ENCODE results near the gene FRAT2. TPM values are rescaled to one million over a fixed set of nuclear protein-coding genes. Genes with fewer than 3 reads are reported as not detected.

Gene FRAT2
- total RNA-seq, 1 experiment from 2014 or later, result 16.7 TPM

DNA sequence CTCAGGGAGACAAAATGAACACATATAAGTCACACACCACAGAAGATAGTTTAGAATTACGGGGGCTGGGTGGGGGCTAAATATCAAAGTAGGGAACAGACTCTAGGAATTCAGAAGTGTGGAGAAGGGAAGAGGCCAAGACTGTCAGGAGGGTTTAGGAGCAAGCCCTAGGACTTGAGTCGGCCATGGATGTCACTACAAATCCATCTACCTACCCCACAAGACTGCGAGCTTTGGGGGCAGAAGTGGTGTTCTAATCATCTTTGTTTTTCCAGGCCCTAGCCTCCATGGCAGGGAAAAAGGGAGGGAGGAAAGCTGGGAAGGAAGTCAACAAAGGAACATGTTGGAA lies 36.3 kb downstream of the FRAT2 start:
- ATAC-seq (no peak), DNase-seq (ENCODE audit: low read depth, low spot score) (no peak)
- H3K27ac ChIP-seq (ENCODE audit: low read length), result peak overlapping the region; percentile 18; the same call in 1 of the 2 replicates
- BruUV-seq (replicated peaks), result no TSS peak
- intact Hi-C loops (cut with micrococcal nuclease; ENCODE audit: unreplicated experiment) (no loop called here), in situ Hi-C loops (cut with HindIII; ENCODE audit: low pct_unique_long_range_greater_than_20kb, low sequenced_read_pairs) (no loop called here)
- H3K4me1 ChIP-seq (ENCODE audit: control insufficient read depth, insufficient read depth, low read length), result peaks cover 8% of the 10 kb centered on the region; the same call in 1 of the 2 replicates
- H3K36me3 ChIP-seq (ENCODE audit: control insufficient read depth, insufficient read depth, low read length), result no peaks in the 10 kb centered on the region
- CTCF ChIA-PET, result interaction anchor here (0.9 kb wide), 1 partner anchor 10 kb away, joined by 3 read pairs; no protein-coding TSS in a partner anchor
- H3K4me3 ChIP-seq (ENCODE audit: low read depth in 2 of 2, low read length in 2 of 2), result no peak overlapping the region
- H3K9me3 ChIP-seq (ENCODE audit: control insufficient read depth, insufficient read depth, low read depth, low read length), result no peaks in the 10 kb centered on the region
- POLR2A ChIA-PET, result no interaction called here
- TF ChIP-seq, protein P1, sequence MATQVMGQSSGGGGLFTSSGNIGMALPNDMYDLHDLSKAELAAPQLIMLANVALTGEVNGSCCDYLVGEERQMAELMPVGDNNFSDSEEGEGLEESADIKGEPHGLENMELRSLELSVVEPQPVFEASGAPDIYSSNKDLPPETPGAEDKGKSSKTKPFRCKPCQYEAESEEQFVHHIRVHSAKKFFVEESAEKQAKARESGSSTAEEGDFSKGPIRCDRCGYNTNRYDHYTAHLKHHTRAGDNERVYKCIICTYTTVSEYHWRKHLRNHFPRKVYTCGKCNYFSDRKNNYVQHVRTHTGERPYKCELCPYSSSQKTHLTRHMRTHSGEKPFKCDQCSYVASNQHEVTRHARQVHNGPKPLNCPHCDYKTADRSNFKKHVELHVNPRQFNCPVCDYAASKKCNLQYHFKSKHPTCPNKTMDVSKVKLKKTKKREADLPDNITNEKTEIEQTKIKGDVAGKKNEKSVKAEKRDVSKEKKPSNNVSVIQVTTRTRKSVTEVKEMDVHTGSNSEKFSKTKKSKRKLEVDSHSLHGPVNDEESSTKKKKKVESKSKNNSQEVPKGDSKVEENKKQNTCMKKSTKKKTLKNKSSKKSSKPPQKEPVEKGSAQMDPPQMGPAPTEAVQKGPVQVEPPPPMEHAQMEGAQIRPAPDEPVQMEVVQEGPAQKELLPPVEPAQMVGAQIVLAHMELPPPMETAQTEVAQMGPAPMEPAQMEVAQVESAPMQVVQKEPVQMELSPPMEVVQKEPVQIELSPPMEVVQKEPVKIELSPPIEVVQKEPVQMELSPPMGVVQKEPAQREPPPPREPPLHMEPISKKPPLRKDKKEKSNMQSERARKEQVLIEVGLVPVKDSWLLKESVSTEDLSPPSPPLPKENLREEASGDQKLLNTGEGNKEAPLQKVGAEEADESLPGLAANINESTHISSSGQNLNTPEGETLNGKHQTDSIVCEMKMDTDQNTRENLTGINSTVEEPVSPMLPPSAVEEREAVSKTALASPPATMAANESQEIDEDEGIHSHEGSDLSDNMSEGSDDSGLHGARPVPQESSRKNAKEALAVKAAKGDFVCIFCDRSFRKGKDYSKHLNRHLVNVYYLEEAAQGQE (IDR thresholded peaks at IDR 0.05; ENCODE audit: insufficient read depth in 1 of 2, low read depth in 2 of 2, low read length in 1 of 2), result no peak
- no peak for TF ChIP-seq TCF7L2 (IDR thresholded peaks at IDR 0.05; ENCODE audit: low read depth, low read length)
- TF ChIP-seq, protein P2, sequence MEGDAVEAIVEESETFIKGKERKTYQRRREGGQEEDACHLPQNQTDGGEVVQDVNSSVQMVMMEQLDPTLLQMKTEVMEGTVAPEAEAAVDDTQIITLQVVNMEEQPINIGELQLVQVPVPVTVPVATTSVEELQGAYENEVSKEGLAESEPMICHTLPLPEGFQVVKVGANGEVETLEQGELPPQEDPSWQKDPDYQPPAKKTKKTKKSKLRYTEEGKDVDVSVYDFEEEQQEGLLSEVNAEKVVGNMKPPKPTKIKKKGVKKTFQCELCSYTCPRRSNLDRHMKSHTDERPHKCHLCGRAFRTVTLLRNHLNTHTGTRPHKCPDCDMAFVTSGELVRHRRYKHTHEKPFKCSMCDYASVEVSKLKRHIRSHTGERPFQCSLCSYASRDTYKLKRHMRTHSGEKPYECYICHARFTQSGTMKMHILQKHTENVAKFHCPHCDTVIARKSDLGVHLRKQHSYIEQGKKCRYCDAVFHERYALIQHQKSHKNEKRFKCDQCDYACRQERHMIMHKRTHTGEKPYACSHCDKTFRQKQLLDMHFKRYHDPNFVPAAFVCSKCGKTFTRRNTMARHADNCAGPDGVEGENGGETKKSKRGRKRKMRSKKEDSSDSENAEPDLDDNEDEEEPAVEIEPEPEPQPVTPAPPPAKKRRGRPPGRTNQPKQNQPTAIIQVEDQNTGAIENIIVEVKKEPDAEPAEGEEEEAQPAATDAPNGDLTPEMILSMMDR (IDR thresholded peaks at IDR 0.05), result no peak
- no peak for TF ChIP-seq SIN3A (IDR thresholded peaks at IDR 0.05; ENCODE audit: borderline replicate concordance, insufficient read depth, low read depth, low read length)
- no peak for TF ChIP-seq POLR2AphosphoS5 (IDR thresholded peaks at IDR 0.05; ENCODE audit: low read depth, low read length)
- H3K27me3 ChIP-seq (ENCODE audit: control insufficient read depth, insufficient read depth, low read length), result no peaks in the 10 kb centered on the region

DNA sequence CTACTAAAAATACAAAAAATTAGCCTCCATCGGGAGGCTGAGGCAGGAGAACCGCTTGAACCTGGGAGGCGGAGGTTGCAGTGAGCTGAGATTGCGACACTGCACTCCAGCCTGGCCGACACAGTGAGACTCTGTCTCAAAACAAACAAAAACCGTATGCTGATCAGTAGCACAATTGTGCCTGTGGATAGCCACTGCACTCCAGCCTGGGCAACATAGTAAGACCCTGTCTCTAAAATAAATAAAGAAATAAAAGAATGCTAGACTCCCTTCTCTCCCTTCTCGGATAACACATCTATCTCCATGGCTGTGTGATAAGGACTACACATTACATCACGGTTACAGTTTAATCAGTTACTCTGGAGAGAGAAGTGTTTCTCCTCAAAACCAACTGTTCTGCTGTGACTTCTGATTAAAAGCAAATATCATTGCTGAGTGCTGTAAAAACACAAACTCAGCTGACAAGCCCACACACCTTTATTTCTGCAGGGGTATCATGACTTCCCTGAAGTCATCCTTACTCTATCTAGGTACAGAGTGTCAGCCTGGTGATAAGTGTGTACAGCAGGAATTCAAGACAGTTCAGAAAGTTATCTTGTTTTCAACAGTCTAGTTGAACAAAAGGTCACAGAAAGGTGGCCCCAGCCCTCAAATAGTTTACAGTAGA lies 36.8 kb downstream of the FRAT2 start:
- no peaks in the 10 kb centered on the region for H3K27me3 ChIP-seq (ENCODE audit: control insufficient read depth, insufficient read depth, low read length)
- in situ Hi-C loops (cut with HindIII; ENCODE audit: low pct_unique_long_range_greater_than_20kb, low sequenced_read_pairs) (no loop called here), intact Hi-C loops (cut with micrococcal nuclease; ENCODE audit: unreplicated experiment) (no loop called here)
- DNase-seq (ENCODE audit: low read depth, low spot score) (no peak), ATAC-seq (no peak)
- TF ChIP-seq POLR2AphosphoS5 (IDR thresholded peaks at IDR 0.05; ENCODE audit: low read depth, low read length), result no peak
- TF ChIP-seq, protein P2 (IDR thresholded peaks at IDR 0.05), result no peak
- TF ChIP-seq, protein P1 (IDR thresholded peaks at IDR 0.05; ENCODE audit: insufficient read depth in 1 of 2, low read depth in 2 of 2, low read length in 1 of 2), result no peak
- TF ChIP-seq TCF7L2 (IDR thresholded peaks at IDR 0.05; ENCODE audit: low read depth, low read length), result no peak
- no peak for TF ChIP-seq SIN3A (IDR thresholded peaks at IDR 0.05; ENCODE audit: borderline replicate concordance, insufficient read depth, low read depth, low read length)
- H3K4me3 ChIP-seq (ENCODE audit: low read depth in 2 of 2, low read length in 2 of 2), result no peak overlapping the region
- no peaks in the 10 kb centered on the region for H3K9me3 ChIP-seq (ENCODE audit: control insufficient read depth, insufficient read depth, low read depth, low read length)
- BruUV-seq (replicated peaks), result no TSS peak
- H3K4me1 ChIP-seq (ENCODE audit: control insufficient read depth, insufficient read depth, low read length), result peaks cover 10% of the 10 kb centered on the region; the same call in 1 of the 2 replicates
- no peaks in the 10 kb centered on the region for H3K36me3 ChIP-seq (ENCODE audit: control insufficient read depth, insufficient read depth, low read length)
- POLR2A ChIA-PET, result no interaction called here
- peak overlapping the region; percentile 18; the same call in 1 of the 2 replicates for H3K27ac ChIP-seq (ENCODE audit: low read length)
- CTCF ChIA-PET, result interaction anchor here (0.6 kb wide), 1 partner anchor 9 kb away, joined by 5 read pairs; no protein-coding TSS in a partner anchor
